ENCODE data around the gene SCD5. TPM values are rescaled to one million over a fixed set of nuclear protein-coding genes. Genes with fewer than 3 reads are reported as not detected.

Gene SCD5
- total and polyA plus RNA-seq, 2 of the 8 experiments (the other 6 are each of a cell fraction or from before 2014, with no cell fraction given), result 0.92 to 1.2 TPM

GRCh38 chr4:82708982-82709381, 89.6 kb downstream of the SCD5 start:
- CTCF ChIA-PET (ENCODE audit: partially characterized antibody), result interaction anchor here (0.9 to 7.0 kb wide), 3 partner anchors 11 to 30 kb away, joined by 3 to 60 read pairs (median 4); no protein-coding TSS in a partner anchor
- FAIRE-seq, result no peak

More at GRCh38 chr4:82708982-82709381, 89.6 kb downstream of the SCD5 start:
- Histone ChIP-seq H2BK12ac (ENCODE audit: low read depth, low read length) (no peak overlapping the region), H3K36me3 (ENCODE audit: control insufficient read depth in 2 of 4, insufficient read depth in 4 of 4, low read length in 3 of 4) (no peaks in the 10 kb centered on the region), H3K14ac (ENCODE audit: insufficient read length) (no peak overlapping the region), H4K5ac (ENCODE audit: insufficient read length, low read depth, low read length) (no peak overlapping the region), H2BK15ac (ENCODE audit: low read length) (no peak overlapping the region), H3K56ac (replicated peaks; ENCODE audit: insufficient read length, low read depth, low read length) (no peak overlapping the region), H3K4me1 (replicated peaks in 1 of 4; ENCODE audit: control insufficient read depth in 3 of 4, insufficient read depth in 4 of 4, low read length in 3 of 4) (peaks cover 1 to 6% (median 3%) of the 10 kb centered on the region in 4 experiments; a peak in 6 of 7 replicates), H2AK5ac (ENCODE audit: low read depth, low read length) (no peak overlapping the region), H3K4ac (replicated peaks; ENCODE audit: insufficient read length, low read depth, low read length) (no peak overlapping the region), H2BK20ac (ENCODE audit: low read length) (no peak overlapping the region), H3K9me3 (ENCODE audit: insufficient read depth in 2 of 2, low read depth in 1 of 2, low read length in 1 of 2) (no peaks in the 10 kb centered on the region), H3K4me2 (ENCODE audit: insufficient read depth in 1 of 2, low read depth in 2 of 2, low read length in 2 of 2) (no peak overlapping the region), H4K91ac (replicated peaks; ENCODE audit: insufficient read length, low read length) (no peak overlapping the region), H3K27me3 (replicated peaks in 1 of 4; ENCODE audit: control insufficient read depth in 3 of 4, extremely low read depth in 1 of 4, insufficient read depth in 3 of 4, low read length in 3 of 4) (no peaks in the 10 kb centered on the region), H3K79me1 (ENCODE audit: low read depth, low read length) (no peaks in the 10 kb centered on the region), H4K20me1 (replicated peaks in 1 of 2; ENCODE audit: control insufficient read depth in 1 of 2, insufficient read depth in 2 of 2, low read length in 2 of 2) (no peaks in the 10 kb centered on the region), H3K79me2 (ENCODE audit: control insufficient read depth in 1 of 2, insufficient read depth in 2 of 2, low read length in 2 of 2) (no peaks in the 10 kb centered on the region), H3K18ac (ENCODE audit: extremely low read depth, low read length) (no peak overlapping the region), H4K8ac (ENCODE audit: extremely low read depth, insufficient read depth, low read length) (no peak overlapping the region), H3K9ac (replicated peaks in 1 of 4; ENCODE audit: extremely low read depth in 1 of 4, low read depth in 3 of 4, low read length in 3 of 4) (no peak overlapping the region), H3K4me3 (ENCODE audit: extremely low read depth in 1 of 4, insufficient read depth in 2 of 4, low read depth in 3 of 4, low read length in 4 of 4) (no peak overlapping the region), H2BK5ac (ENCODE audit: low read depth, low read length) (no peak overlapping the region), H2BK120ac (replicated peaks; ENCODE audit: low read depth, low read length) (no peak overlapping the region), H3K23me2 (ENCODE audit: low read depth, low read length) (no peaks in the 10 kb centered on the region), H3K27ac (ENCODE audit: low read depth, low read length) (no peak overlapping the region), H3K23ac (ENCODE audit: insufficient read length) (no peak overlapping the region), H2AFZ (ENCODE audit: low read length) (no peak overlapping the region)
- WGBS, 2 experiments (ENCODE audit: extremely low coverage in 1 of 2, insufficient coverage in 1 of 2, insufficient read length in 1 of 2, insufficient replicate concordance in 2 of 2, low coverage in 1 of 2, low lambda C conversion rate in 2 of 2, missing lambda C conversion rate in 1 of 2), result 85% methylated on average over 1 of the region's 1 CpG; no CpG with 5 or more reads in 1 of the 2 experiments
- no peak for TF ChIP-seq RNF2 (IDR thresholded peaks at IDR 0.05; ENCODE audit: borderline replicate concordance, low read depth, low read length, missing control alignments, poor library complexity, severe bottlenecking)
- TF ChIP-seq CREB1 (IDR thresholded peaks at IDR 0.05), result no peak
- no peak for TF ChIP-seq TEAD4 (IDR thresholded peaks at IDR 0.05; ENCODE audit: low read depth, low read length)
- TF ChIP-seq, protein P1, sequence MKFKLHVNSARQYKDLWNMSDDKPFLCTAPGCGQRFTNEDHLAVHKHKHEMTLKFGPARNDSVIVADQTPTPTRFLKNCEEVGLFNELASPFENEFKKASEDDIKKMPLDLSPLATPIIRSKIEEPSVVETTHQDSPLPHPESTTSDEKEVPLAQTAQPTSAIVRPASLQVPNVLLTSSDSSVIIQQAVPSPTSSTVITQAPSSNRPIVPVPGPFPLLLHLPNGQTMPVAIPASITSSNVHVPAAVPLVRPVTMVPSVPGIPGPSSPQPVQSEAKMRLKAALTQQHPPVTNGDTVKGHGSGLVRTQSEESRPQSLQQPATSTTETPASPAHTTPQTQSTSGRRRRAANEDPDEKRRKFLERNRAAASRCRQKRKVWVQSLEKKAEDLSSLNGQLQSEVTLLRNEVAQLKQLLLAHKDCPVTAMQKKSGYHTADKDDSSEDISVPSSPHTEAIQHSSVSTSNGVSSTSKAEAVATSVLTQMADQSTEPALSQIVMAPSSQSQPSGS (IDR thresholded peaks at IDR 0.05; ENCODE audit: low read length), result no peak
- TF ChIP-seq YY1 (IDR thresholded peaks at IDR 0.05; ENCODE audit: low read depth, low read length), result no peak
- no peak for TF ChIP-seq GTF2F1 (IDR thresholded peaks at IDR 0.05; ENCODE audit: borderline replicate concordance, low read depth, low read length)
- TF ChIP-seq RBBP5 (IDR thresholded peaks at IDR 0.05; ENCODE audit: borderline replicate concordance, low read depth, low read length), result no peak
- TF ChIP-seq TBP (IDR thresholded peaks at IDR 0.05; ENCODE audit: low read depth, low read length), result no peak
- TF ChIP-seq FOSL1 (IDR thresholded peaks at IDR 0.05; ENCODE audit: insufficient read depth, low read depth, low read length), result no peak
- POLR2A ChIA-PET (ENCODE audit: partially characterized antibody), result no interaction called here
- no peak for DNase-seq (ENCODE audit: low read depth in 1 of 2, low spot score in 2 of 2)
